ENCODE results near the gene VPS9D1. TPM values are rescaled to one million over a fixed set of nuclear protein-coding genes. Genes with fewer than 3 reads are reported as not detected.
A peak's percentile ranks its signal among the peaks of the same experiment; 100 is the strongest.

Gene VPS9D1
- total RNA-seq, 1 donor from 2014 or later, result 11.4 TPM

GRCh38 chr16:89717688-89718505 lies 2.8 kb downstream of the VPS9D1 start:
- H3K4me3 ChIP-seq (ENCODE audit: low read depth, low read length), result no peak overlapping the region
- no peak for TF ChIP-seq CTCF (conservative IDR thresholded peaks at IDR 0.05; ENCODE audit: low read depth, low read length)

DNA sequence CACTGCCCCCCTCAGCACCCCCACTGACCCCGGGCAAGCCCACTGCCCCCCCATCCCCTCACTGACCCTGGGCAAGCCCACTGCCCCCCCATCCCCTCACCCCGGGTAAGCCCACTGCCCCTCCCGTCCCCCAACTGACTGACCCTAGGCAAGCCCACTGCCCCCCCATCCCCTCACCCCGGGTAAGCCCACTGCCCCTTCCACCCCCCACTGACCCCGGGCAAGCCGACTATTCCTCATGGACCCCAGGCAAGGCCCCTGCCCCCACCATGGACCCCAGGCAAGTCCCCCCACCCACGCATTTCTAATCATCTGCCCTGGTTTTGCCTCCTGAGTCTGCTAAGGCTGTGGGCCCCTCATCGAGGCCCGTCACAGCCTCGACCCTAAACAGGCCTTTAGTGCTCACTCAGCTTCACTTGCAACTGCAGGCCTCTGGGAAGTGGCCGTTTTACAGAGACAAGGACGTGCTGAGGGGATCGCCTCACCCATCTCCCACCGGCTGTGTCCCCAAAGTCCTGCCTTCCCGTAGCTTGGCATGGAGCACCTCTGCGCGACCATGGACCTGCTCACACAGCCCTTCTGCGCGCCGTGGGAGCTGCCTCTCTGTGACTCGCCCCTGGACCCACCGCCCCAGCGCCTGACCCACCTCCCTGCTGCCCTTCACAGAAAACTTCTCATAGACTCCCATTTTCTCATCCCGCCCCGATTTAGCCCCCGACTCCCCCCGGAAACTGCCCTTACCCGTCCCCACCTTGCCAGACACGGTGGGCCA lies 3.6 kb downstream of the VPS9D1 start:
- no peak for TF ChIP-seq CTCF (conservative IDR thresholded peaks at IDR 0.05; ENCODE audit: low read depth, low read length)
- no peak for DNase-seq (ENCODE audit: low read depth)
- H3K4me3 ChIP-seq (ENCODE audit: low read depth, low read length), result no peak overlapping the region

More at GRCh38 chr16:89717688-89718505, 2.8 kb downstream of the VPS9D1 start:
- no peak for DNase-seq (ENCODE audit: low read depth)

DNA sequence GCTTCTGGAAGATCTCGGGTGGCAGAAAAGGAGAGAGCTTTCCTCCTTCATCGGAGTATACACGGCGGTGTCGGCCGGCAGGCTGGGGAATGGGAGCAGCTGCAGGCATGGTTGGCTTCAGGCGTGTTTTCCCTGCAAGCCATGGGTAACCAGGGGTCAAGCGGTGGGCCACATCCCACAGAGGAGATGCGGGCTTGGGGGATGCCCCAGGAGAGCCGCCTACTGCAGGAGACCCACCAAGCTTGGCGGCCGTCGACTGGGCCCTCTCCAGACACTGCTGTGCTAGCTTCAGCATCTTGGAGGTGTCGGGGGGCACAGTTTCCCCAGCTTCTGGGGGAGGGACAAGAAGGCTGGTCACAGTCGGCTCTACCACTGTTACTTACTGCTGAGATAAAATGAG lies 4.2 kb downstream of the VPS9D1 start:
- no peak overlapping the region for H3K4me3 ChIP-seq (ENCODE audit: low read depth, low read length)
- DNase-seq (ENCODE audit: low read depth), result no peak
- no peak for TF ChIP-seq CTCF (conservative IDR thresholded peaks at IDR 0.05; ENCODE audit: low read depth, low read length)

DNA sequence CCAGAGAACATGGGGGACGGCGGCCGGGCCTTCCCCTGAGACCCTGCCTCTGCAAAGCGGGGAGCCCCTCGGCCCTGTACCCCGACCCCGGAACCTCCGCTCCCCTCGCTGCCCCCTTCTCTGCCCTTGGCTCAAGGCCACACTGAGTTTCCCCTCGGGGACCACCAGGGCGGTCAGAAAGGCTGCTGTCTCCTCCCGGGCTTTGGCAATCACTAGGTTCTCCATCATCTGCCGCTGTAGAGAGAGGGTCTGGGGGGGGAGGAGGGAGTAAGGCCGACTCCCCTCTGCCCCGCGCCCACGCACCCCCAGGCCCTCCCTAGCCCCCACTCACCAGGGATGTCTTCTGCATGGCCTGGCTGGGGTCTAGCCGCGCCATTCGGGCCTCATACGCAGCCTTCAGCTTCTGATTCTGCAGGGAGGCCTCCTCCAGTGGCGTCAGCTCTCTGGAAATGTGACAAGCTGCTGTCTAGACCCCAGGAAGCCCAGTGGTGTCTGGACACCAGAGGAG lies 8.4 kb downstream of the VPS9D1 start:
- peak overlapping the region; percentile 45 for H3K4me3 ChIP-seq (ENCODE audit: low read depth, low read length)
- no peak for DNase-seq (ENCODE audit: low read depth)
- TF ChIP-seq CTCF (conservative IDR thresholded peaks at IDR 0.05; ENCODE audit: low read depth, low read length), result no peak

GRCh38 chr16:89711601-89712273 lies 9.0 kb downstream of the VPS9D1 start:
- TF ChIP-seq CTCF (conservative IDR thresholded peaks at IDR 0.05; ENCODE audit: low read depth, low read length), result no peak
- DNase-seq (ENCODE audit: low read depth), result no peak
- peak overlapping the region; percentile 45 for H3K4me3 ChIP-seq (ENCODE audit: low read depth, low read length)

DNA sequence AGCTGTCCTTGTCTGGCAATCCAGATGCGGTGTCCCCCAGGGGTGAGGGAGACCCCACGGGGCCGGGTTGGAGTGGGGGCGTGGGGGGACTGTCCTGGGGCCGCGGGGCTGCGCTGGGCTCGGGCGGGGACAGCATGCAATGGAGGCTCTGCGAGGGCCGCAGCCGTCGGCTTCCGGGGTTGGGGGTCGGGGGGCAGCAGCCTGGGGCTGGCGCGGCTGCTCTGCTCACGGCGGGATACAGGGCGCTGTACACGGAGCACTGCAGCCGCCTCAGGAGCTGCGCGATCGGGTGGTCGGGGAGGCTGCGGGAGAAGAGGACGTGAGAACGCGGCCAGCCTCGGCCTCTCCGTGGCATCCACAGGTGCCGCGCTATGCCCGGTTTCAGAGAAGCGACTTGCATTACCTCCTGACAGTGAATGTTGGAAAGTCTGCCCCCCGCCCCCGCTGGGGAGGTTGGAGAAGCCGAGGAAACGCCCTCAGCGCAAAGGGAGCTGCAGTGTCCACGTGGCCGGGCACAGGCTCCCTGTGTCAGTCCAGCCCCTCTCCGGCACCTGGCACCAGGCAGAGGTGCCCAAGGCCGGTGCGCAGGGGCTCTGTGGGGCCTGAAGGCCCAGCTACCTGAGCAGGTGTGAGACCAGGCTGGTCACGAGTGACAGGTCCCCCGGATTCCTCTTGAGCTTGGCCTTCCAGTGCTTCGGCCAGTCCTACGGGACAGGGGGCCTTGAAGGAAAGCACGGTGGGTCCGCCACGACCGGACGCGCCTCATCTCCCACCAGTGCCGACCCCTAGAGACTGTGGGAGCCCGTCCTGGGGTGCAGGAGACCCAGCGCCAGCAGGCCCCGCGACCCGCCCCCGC lies 9.8 kb downstream of the VPS9D1 start:
- DNase-seq (ENCODE audit: low read depth), result no peak
- no peak overlapping the region for H3K4me3 ChIP-seq (ENCODE audit: low read depth, low read length)
- no peak for TF ChIP-seq CTCF (conservative IDR thresholded peaks at IDR 0.05; ENCODE audit: low read depth, low read length)
